Measurements from ENCODE around the gene TSKU.

Gene TSKU, protein sequence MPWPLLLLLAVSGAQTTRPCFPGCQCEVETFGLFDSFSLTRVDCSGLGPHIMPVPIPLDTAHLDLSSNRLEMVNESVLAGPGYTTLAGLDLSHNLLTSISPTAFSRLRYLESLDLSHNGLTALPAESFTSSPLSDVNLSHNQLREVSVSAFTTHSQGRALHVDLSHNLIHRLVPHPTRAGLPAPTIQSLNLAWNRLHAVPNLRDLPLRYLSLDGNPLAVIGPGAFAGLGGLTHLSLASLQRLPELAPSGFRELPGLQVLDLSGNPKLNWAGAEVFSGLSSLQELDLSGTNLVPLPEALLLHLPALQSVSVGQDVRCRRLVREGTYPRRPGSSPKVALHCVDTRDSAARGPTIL

DNA sequence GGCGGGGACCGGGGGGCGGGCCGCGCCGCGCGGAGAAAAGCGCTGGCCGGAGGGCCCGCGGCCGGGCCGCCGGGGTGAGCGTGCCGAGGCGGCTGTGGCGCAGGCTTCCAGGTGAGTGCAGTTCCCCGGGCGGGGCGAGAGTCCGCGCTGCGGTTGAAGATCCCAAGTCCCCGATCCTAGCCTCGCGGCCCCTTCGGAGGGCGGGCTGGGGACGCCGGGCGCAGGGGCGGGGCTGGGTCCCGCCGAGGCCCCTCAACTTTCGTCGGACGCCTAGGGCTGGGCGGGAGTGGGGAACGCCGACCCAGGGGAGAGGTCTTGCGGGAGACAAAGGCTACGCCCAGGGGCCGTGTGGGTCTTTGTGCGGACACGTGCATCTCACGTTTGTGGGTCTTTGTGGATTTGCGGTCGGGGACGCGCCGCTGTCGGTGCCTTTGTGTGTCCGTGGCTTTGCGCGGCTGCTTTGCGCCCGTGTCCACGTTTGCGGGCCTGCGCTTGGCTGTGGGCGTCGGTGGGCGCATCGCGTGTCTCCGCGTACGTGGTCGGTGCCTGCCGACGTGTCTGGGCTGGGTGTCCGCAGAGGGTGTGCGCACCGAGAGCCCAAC, at the start of gene TSKU:
TSS of gene TSKU (plus strand) at position 63 of the 602 bp plus-strand sequence. CDS start 12,261 bp downstream, outside the sequence.
- peak in 1 of 2 donors; percentile 34 for DNase-seq

- DNase-seq: peak; percentile 23 to 39
Observed at GRCh38 chr11:76733906-76734305, 49.2 kb upstream of the TSKU start.

DNA sequence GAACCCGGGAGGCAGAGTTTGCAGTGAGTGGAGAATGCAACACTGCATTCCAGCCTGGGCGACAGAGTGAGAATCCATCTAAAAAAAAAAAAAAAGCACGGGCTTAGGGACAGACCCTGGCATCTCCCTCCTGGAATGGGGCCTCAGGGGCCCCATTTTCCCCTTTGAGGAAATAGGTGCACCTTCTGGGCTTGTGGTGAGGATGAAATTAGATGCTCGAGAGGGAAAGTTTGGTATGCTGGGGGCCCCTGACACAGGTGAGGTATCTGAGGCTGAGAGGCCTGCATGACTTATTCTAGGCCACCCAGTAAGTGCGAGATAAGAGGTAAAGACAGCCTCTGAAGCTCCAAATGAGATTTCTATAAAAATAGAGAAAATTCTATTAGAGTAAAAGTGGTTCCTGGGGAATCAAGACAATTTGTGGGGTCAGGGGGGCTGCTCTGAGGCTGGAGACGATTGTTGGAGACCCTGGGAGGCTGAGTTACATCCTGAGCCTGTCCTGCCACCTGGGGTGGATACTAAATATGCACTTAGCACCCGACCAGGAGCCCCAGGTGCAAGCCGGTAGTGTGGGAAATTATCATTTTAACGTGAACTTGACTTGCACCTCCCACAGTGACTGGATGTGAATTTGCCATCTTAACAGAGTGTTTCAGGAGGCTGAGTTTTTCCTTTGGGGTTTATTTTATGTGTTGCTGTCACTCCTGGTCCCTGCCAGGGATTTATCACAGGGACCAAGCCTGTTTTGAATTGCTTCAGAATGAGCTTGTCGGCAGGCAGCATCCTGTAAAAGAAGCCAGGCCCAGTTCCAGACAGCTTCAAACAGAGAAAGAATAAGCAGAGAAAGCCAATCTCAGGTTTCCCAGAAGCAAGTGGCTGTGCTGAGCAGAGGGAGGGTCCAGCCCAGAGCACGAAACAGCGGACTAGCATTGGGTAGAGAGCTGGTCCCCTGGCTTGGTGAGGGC, 48.4 kb upstream of the TSKU start:
- no peak for DNase-seq

- DNase-seq: no peak
Observed at GRCh38 chr11:76735841-76736240, 47.3 kb upstream of the TSKU start.

DNA sequence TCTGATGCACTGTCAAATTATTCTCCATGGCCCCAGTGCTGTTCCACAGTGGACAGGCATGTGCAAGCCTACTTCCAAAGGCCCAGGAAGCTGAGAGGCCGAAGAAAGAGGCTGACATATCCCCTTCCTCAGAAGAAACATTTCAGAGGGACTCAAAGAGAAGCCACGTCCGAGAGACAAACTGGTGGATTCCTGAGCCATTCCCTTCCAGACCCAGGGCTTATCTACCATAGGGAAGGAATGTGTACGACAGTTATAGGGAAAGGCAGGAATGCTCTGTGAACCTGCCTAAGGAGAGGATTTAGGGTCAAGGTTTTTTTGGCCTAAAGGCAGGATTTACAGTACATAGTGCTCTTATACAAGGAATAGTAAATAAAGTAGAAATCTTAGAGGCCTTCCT, 46.9 kb upstream of the TSKU start:
- DNase-seq: no peak

- DNase-seq: no peak
Observed at GRCh38 chr11:76736773-76737495, 46.2 kb upstream of the TSKU start.

DNA sequence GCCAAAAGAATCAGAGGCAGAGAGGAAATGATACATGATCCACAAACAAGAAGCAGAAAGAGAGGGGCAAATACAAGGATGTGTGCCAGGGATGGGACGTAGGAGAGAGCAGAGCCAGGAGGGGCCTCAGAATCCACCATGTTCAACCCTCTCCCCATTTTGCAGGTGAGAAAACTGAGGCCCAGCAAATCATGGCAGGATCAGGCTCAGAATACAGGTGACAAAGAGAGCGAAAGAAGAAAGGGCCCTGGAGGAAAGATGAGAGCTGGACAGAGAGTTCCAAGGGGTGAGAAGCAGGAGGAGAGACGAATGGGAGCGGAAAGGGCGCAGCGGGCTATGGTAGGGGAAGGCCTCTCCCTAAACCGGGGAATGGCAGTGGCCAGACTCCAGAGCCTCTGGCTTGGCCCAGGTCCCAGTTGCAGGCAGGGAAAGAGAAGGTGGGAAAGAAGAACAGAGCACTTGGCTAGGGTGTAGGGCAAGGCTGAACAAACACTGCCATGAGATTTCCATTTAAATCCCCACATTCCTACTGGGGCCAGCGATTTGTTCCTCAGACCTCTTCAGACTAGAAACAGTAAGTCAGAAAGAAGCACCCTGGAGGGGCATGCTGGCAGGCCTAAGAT, 44.4 kb upstream of the TSKU start:
- no peak for DNase-seq

- DNase-seq: no peak
Observed at GRCh38 chr11:76739798-76740197, 43.4 kb upstream of the TSKU start.

- no peak for DNase-seq
Observed at GRCh38 chr11:76740772-76741171, 42.4 kb upstream of the TSKU start.

DNA sequence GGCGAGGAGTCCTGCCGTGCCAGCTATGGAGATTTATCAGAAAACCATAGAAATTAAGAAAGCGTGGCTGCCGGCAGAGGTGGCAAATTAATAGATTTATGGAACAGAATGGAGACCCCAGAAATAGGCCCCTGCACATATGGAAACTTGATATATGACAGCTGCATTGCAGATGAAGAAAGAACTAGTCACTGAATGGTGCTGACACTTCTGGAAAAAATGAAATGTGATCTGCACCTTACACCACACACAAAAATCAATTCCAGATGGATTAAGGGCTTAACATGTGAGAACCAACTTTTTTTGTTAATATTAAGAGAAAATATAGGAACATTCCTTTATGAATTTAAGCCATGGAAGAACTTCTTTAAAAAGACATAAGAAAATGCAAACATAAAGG, 40.3 kb upstream of the TSKU start:
- no peak for DNase-seq

- DNase-seq: no peak
Observed at GRCh38 chr11:76744186-76745043, 38.7 kb upstream of the TSKU start.

DNA sequence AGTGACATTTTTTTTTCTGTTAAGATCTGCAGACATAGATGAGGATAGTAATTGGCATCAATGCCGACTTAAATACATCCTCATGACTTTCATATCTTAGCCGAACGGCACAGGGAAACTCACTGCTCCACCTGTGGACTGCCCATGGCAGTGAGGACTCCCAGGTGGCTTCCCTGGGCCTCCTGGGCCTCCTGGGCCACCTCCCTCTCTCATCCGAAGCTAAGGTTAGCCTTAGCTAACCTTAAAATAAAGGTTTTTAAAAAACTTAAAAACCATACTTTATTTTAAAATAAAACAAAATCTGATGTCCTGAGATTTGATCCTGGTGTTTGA, 38.1 kb upstream of the TSKU start:
- DNase-seq: no peak

DNA sequence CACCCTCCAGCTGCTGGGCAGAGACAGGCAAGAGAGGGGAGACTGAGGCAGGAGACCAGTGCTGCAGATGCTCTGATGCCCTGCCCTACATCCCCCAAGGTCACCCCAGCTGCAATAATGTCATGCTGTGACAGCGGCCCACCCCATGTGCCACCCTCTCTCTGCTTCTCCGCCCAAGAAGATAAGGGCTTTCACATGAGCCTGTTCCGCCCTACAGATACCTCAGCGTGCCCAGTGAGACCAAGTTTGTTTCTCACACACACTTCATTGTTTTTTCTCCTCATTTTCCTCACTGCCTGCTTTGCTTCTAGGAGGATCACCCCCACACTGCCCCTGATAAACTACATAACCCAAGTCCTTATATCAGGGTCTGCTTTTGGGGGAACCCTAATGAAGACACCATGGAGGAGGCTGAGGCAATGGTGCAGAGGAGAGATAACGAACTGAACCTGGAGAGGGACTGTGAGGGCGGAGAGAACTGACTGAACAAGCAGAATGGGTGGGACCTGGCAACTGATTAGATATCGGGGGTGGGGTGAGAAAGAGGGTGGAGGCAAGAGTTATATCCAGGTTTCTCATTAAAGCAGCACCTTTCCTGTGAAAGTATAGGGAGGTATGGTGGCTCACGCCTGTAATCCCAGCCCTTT, 37.5 kb upstream of the TSKU start:
- DNase-seq: no peak

DNA sequence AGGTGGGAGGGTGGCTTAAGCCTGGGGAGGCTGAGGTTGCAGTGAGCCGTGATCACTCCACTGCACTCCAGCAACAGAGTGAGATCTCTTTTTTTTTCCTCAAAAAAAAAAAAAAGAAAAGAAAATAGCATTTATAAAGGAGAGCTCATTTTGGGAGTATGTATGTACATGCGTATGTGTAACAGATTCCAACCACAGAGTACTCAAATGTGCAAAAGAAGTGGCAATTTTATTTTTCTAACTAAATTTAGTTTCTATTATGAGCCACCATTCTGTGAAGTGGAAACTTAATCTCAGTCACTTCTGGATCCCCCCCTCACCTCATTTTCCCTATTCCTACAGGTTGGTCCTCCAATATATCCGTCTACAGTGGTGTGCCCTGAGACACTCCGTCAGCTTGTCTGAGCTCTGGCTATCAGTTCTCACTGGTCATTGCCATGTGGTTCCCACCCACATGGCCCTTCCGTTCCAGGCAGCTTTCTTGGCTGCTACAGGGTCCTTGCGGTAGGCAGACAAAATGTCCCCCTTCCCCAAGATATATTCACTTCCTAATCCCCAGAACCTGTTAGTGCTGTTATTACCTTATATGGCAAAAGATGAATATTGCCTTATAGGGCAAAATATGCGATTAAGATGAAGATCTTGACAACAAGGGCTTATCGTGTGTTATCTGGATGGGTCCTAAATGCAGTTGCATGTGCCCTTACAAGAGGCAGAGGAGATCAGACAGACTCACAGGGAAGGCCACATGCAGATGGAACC, 35.8 kb upstream of the TSKU start:
- DNase-seq: no peak

DNA sequence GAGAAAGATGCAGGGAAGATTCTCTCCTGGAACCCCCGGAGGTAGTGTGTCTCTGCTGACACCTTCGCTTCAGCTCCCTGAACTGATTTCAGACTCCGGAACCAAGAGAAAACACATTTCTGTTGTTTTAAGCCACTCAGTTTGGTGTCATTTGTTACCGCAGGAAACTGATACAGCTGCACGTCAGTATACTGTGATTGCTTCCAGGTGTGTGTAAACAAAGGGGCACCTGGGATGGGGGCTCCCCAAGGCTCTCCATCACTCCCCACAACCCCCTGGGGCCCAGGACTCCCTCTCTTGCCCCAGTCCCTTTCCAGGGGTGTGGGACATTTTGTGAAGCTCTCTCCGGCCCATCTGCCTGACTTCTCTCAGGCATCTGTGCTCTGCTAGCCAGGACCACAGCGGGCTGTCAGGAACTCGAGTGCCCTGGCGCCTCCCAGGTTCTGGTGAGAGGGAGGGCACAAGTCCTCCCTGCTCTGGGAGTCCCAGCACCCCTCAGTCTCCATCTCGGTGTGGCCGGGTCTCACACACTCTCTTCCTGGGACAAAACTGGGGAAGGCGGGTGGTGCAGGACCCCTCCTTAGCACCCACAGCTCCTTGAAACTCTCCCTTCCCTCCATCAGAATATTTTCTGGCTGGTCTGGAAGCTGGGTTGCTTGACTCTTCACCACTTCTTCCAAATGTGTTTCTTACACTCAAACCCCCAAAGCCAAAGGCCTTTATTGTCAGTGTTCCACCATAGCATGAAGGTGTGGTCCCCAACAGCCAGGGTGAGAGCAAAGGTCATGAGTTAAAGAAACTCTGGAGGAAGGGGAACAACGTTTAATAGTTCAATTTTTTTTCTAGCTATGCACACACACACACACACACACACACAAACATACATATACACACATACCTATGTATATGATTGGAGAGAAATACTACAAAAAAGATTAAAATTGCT, 35.0 kb upstream of the TSKU start:
- DNase-seq: no peak

GRCh38 chr11:76748948-76749347, 34.2 kb upstream of the TSKU start:
- DNase-seq: no peak

DNA sequence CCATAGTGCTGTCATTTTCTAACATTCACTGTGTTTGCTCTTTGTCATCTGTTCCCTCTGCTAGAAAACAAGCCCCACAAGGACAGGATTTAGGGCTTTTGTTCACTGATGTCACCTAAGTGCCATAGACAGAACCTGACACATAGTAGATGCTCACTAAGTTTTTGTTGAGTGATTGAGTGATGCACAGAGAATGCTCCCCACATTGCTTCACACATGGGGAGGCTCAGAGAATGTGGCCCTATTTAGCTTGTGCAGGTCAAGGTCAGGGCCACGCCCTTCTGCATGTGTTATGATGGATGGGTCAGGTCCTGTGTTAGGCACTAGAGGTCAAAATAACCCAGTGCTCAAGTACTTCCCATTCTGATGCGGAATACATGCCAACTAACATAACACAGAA, 33.1 kb upstream of the TSKU start:
- no peak for DNase-seq

- no peak for DNase-seq
Observed at GRCh38 chr11:76750746-76751145, 32.4 kb upstream of the TSKU start.
